ENCODE results near the gene NAV2.
A peak's percentile ranks its signal among the peaks of the same experiment; 100 is the strongest.

Gene NAV2

DNA sequence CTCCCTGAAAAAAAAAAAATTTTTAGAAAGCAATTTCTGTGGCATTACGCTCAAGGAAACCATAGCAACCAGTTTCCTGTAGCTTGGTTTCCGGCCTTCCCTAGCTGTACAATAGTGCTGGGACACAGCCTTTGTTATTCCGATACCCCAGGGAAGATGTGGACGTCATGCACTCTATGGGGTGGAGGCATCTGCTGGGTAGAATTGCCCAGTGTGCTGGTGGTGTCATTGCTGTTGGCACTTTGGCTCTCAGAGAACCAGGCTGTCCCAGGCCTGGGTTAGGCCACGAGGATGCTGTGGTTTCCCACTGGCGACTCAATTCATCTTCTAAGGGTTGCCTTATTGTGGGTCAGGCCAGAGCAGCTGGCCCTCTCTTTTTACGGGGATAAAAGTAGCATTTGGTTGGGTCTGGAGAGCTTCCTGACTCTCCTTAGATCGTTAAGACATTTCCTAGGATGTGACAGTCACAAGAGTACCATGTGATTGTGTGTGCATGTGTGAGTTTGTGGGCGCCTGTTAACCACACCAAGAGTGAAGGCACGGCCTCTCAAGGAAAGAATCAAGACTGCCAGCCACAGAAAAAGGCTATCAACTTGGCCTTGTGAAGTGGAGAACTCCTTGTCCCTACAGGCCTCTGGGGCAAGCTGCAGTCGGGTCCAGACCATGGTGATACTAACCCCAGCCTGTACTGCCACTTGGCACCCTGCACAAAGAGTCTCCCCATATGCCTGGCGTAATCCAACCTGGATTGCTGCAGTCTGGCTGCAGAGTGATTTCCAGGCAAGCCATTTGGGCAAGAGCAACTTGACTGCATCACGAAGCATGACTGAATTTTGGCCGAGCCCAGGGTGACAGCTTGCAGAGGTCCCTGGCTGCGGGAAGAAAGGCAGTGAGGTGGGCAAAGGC, 35.9 kb upstream of the NAV2 start:
- no peak overlapping the region for H3K27ac ChIP-seq
- ChIA-PET CTCF (no interaction called here), POLR2A (ENCODE audit: low non-redundant PET) (no interaction called here)
- no peak for DNase-seq (ENCODE audit: low spot score)
- TF ChIP-seq, protein P1, sequence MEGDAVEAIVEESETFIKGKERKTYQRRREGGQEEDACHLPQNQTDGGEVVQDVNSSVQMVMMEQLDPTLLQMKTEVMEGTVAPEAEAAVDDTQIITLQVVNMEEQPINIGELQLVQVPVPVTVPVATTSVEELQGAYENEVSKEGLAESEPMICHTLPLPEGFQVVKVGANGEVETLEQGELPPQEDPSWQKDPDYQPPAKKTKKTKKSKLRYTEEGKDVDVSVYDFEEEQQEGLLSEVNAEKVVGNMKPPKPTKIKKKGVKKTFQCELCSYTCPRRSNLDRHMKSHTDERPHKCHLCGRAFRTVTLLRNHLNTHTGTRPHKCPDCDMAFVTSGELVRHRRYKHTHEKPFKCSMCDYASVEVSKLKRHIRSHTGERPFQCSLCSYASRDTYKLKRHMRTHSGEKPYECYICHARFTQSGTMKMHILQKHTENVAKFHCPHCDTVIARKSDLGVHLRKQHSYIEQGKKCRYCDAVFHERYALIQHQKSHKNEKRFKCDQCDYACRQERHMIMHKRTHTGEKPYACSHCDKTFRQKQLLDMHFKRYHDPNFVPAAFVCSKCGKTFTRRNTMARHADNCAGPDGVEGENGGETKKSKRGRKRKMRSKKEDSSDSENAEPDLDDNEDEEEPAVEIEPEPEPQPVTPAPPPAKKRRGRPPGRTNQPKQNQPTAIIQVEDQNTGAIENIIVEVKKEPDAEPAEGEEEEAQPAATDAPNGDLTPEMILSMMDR (conservative IDR thresholded peaks at IDR 0.05; ENCODE audit: low read depth), result no peak

DNA sequence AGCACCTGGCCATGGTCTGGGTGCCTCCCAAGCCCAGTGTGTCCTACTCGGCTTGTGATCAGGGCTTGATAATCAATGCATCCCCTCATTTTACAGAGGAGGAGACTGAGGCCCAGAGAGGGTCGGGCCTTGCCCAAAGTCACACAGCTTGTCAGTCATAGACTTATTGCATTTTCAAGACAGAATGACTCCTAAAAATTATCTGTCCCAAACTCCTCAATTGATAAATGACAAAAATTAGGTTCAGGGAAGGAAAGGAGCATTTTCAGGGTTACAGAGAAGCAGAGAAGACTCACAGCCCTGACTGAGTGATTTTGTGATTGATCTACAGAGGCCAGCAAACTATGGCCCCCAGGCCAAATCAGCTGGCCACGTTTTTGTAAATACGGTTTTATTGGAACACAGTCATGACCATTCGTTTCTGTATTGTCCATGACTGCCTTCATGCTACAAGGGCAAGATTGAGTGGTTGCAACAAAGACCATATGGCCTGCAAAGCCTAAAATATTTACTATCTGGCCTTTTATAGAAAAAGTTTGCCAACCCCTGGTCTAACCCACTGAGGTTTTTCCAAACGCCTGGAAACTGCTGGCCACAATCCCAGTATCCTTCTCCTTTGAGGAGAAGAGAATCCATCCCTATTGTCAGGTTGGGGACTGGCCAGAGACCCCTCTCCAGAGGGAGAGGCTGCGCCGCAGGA, 35.1 kb upstream of the NAV2 start:
- POLR2A ChIA-PET (ENCODE audit: low non-redundant PET), result no interaction called here
- H3K27ac ChIP-seq, result peak overlapping the region; percentile 27; the same call in 1 of the 2 replicates
- DNase-seq (ENCODE audit: low spot score), result no peak
- TF ChIP-seq, protein P1 (conservative IDR thresholded peaks at IDR 0.05; ENCODE audit: low read depth), result no peak
- CTCF ChIA-PET, result interaction anchor here (0.6 kb wide), 1 partner anchor 13 kb away, joined by 4 read pairs; no protein-coding TSS in a partner anchor

DNA sequence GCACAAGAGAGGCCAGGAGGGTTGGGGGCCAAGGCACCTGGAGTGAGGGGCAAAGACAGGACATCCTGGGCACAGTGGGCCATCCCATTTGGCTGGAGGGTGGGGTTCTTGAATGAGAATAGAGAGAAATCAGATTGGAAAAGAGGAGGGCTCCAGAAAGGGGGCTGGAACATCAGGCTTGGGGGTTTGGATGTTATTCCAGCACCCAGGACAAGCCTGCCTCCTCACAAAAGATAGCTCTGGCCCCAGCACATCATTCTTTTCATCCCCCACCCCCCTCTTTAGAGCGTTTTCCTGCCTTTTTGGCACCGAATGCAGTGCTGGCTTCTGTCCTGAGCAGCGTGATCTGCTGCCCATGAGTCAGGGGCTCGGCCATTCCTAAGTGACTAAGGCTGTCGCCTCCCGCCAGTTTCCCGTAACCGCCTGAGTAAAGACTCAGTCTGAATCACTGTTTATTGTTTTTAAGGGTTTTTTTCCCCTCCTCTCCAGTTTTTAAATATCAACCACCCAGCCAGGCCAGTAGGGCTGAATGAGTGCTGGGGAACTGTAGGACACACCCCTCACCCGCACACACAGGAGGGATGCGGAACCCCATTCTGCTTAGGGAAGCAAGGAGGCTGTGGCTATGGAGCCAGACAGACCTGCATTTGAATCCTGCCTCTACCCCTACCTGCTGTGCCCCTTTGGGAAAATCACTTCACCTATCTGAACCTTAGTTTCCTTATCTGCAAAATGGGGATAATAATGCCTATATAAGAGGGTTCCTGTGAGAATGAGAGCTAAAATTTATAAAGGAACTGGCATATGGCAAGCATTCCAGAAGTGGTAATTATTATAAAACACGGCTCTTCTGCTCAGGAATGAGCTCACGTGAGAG, 32.4 kb upstream of the NAV2 start:
- TF ChIP-seq, protein P1 (conservative IDR thresholded peaks at IDR 0.05; ENCODE audit: low read depth), result no peak
- DNase-seq (ENCODE audit: low spot score), result peak; percentile 88
- ChIA-PET CTCF (interaction anchor here (0.6 to 1.0 kb wide), 5 partner anchors 32 to 562 kb away, joined by 3 to 6 read pairs (median 3); partner anchors contain the start of gene NAV2), POLR2A (ENCODE audit: low non-redundant PET) (no interaction called here)
- H3K27ac ChIP-seq, result peak overlapping the region; percentile 84

DNA sequence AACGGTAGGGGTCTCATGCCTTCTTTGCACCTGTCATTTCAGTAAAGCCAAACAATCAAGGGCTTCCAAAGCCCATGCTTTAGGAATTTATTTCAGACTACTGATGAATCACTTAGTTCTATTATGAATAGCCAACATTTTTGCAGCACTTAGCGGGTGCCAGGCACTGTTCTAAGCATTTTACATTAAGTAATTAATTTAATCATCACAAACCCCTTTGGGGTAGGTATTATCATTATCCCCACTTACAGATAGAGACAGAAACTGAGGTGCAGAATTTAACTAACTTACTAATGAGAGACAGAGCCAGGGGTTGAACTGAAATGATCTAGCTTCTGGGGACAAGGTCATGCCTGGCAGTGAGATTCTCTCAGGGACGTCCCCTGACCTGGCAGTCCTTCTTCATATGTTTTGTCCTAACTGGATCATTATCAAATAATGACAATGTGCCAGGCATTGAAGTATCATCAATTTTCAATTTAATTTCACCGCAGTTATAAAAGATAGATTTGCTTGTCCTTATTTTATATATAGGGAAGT, 31.7 kb upstream of the NAV2 start:
- POLR2A ChIA-PET (ENCODE audit: low non-redundant PET), result no interaction called here
- no peak for DNase-seq (ENCODE audit: low spot score)
- TF ChIP-seq, protein P1 (conservative IDR thresholded peaks at IDR 0.05; ENCODE audit: low read depth), result no peak
- peak overlapping the region; percentile 84 for H3K27ac ChIP-seq
- CTCF ChIA-PET, result interaction anchor here (0.6 to 1.0 kb wide), 4 partner anchors 31 to 561 kb away, joined by 3 read pairs; partner anchors contain the start of gene NAV2

DNA sequence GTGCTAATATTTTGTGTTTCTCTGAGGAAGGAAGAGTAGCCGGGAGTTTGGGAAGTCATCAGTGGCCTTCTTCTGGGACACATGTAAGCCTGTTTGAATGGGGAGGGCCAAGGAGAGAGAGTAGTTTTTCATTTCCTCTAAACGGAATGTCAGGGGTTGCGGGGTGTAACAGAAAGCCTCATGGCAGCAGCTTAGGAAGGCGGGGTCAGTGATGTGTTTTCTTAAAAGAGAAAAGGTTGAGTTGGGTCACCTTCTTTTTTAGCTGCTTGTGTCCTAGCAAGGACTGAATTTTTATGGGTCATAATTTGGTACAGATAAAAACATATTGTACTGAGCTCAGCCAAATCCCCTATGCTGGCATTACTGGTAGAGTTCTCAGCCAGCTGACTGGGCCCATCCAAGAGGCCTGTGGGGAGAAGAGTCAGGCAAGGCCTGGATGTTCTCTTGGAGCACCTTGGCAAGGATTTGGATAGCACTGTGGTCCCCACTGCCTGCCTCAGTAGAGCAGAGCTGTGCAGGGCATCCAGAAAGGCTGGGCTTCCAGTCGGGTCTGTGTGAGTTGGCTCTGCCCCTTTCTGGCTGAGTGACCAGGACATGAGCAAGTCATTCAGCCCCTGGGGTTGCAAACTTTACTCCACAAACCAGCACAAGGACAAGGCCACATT, 29.4 kb upstream of the NAV2 start:
- DNase-seq (ENCODE audit: low spot score), result no peak
- TF ChIP-seq, protein P1 (conservative IDR thresholded peaks at IDR 0.05; ENCODE audit: low read depth), result no peak
- ChIA-PET CTCF (interaction anchor here (1.0 kb wide), 1 partner anchor 12 kb away, joined by 3 read pairs; no protein-coding TSS in a partner anchor), POLR2A (ENCODE audit: low non-redundant PET) (no interaction called here)
- peak overlapping the region; percentile 51 for H3K27ac ChIP-seq
